GM19238 (cell line): ENCODE data around the gene BHLHE23.

Experiments used
- DNase-seq: peaks from one replicate; pipeline ENCODE4 v3.0.0; 2011; ENCODE audit warnings: low spot score; ENCODE audit not compliant: insufficient read length

BHLHE23 gene

GRCh38 chr20:62972845-62973745, 33.7 kb downstream of the BHLHE23 start:
- DNase-seq, result no peak

GRCh38 chr20:62971950-62972844, 34.6 kb downstream of the BHLHE23 start:
- peak; percentile 89 for DNase-seq

- DNase-seq, result no peak
Measured at GRCh38 chr20:62971211-62971949, 35.4 kb downstream of the BHLHE23 start.

DNA sequence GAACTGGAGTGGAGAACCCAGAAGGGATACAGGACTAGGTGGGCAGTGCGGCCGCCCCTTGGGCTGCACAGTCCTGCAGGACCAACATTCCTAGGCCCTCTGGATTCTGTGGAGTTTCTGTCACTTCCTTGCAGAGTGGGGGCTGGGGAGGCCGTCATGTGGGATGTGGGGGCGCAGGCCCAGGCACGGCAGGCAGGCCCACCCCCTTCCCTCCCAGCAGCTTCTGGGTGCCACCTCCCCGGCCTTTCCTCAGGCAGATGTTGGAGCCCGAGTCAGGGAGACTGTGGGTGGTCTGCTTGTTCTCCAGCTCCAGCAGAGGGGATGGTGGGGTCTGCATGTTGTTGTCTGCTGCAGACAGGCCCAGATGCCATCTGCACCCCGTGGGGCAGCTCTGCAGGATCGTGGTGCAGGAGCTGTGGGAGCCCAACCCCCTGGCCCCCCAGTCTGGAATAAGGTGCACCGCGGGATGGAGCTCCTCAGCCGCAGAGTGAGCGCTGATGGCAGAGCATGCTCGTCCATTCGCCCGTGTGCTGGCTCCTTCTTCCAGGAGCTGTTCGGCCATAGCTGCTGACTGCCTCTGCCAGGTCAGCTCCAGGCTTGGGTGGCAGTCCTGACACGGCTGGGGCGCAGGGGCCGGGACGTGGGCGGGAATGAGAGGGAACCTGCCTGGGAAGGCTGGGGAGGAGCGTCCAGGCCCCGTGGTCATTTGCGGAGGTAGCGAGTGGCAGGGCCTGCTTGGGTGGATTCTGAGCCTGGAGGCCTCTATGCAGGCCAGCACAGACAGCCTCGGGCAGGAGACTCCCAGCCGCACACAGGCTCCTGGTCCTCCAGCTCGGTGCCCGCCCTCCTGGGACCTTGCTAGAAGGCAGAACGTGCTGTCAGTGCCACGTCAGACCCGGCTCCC, 36.2 kb downstream of the BHLHE23 start:
- DNase-seq, result no peak

- no peak for DNase-seq
Measured at GRCh38 chr20:62969939-62970306, 36.8 kb downstream of the BHLHE23 start.

- DNase-seq, result no peak
Measured at GRCh38 chr20:62969179-62969760, 37.5 kb downstream of the BHLHE23 start.

- no peak for DNase-seq
Measured at GRCh38 chr20:62968378-62969178, 38.2 kb downstream of the BHLHE23 start.

DNA sequence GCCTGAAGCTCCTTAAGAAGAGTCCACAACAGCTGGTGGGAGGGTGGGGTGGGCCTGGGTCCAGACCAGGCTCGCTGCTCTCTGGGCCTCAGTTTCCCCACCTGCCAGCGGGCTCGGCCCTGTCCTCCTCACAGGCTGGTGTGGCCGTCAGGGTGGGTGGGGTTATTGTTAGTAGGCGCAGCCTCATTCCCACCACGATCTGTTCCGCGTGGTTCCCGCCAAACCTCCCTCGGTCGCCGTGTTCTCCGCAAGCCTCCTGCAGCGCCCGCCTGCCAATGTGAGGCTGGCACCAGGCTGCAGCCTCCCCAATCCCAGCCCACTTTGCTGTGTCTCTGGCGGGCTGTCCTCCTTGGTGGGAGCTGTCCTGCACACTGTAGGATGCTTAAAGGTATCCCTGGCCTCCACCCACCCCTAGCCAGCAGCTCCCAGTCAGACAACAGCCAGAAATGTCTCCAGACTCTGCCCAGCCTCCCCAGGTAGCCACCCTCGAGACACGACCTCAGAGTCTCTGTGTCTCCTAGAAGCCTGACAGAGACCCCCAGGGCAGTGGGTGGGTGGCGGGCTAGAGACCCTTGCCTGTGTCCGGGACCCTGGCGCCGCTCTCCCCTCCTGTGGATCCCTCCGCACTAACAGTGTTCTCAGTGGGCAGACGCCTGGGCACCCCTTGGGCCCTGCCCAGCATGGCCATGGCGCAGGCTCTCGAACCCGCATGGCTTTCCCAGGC, 39.0 kb downstream of the BHLHE23 start:
- DNase-seq, result no peak

DNA sequence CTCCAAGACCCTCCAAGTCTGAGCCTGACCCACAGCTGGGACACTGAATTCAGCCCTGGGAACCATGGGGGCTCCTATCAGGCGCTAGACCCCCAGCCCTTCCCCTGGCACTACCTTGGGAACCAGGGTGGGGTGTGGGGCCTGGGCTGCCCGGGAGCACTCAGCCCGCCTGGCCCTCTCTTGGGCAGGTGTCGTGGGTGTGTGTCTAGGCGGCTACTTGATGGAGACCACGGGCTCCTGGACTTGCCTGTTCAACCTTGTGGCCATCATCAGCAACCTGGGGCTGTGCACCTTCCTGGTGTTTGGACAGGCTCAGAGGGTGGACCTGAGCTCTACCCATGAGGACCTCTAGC, 39.6 kb downstream of the BHLHE23 start:
- no peak for DNase-seq

DNA sequence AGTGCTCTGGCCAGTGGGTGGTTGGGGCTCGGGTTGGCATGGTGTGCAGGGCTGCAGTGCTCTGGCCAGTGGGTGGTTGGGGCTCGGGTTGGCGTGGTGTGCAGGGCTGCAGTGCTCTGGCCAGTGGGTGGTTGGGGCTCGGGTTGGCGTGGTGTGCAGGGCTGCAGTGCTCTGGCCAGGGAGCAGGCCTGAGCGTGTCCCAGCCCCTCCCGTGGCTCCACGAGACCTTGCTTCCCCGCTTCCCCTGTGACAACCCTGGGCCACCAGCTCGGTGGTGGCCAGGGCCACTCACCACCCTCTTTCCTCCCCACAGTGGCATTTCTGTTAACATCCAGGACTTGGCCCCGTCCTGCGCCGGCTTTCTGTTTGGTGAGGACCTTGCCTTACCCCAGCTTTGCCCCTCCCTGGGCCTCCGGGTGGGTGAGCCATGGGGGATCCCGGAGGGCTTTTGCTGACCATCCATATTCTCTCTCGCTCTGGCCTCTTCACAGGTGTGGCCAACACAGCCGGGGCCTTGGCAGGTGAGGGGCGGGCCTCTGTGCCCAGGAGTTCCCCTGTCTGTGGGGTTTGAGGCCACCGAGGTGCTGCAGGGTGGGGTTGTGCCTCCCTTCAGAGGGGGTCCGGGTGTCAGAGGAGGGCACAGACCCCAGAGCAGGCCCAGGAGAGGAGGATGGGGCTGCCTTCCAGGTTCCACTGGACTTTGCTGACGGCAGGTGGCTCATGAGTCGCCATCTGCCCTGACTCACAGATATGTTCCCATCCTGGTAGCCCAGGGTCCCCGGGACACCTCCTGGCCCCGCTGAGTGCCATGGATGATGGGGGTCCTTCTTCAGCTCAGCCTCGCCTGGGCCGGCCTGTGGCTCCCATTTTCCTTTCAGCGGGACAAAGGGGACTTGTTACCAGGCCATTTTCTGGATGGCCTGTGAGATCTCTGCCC, 40.3 kb downstream of the BHLHE23 start:
- DNase-seq, result no peak

DNA sequence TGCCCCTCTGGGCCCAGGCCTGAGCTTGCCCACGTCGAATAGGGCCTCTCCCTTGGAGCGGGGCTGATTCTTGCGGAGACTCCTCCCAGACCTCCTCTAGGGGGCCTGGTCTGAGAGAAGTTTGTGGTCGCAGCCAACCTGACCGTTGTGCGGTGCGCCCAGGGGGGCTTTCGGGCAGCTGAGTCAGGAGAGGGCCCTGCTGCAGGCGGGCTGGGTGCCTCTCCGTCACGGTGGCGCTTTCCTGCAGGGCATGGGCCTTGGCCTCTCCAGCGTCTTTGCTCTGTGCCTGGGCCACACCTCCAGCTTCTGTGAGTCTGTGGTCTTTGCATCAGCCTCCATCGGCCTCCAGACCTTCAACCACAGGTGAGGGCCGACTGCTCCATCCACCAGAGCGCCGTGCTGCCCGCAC, 41.4 kb downstream of the BHLHE23 start:
- no peak for DNase-seq

DNA sequence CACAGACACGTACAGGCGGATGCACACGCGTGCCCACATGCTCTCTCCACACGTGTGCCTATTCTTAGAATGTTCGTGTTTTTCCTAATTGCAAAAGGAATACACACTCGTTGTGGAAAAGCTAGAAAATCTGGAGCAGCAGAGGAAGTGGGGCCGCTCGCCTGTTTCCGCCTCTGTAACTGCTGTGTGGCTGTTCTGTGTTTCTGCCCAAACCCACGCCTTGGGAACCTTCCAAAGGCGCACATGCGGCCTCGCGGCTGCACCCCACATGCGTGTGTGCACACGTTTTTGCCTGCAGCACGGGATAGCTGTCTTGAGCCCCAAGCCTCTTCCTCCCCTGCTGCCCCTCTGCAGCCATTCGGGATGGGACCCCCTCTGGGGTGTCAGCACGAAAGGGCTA, 42.1 kb downstream of the BHLHE23 start:
- no peak for DNase-seq

- no peak for DNase-seq
Measured at GRCh38 chr20:62963614-62964397, 43.0 kb downstream of the BHLHE23 start.

- no peak for DNase-seq
Measured at GRCh38 chr20:62962891-62963613, 43.7 kb downstream of the BHLHE23 start.

DNA sequence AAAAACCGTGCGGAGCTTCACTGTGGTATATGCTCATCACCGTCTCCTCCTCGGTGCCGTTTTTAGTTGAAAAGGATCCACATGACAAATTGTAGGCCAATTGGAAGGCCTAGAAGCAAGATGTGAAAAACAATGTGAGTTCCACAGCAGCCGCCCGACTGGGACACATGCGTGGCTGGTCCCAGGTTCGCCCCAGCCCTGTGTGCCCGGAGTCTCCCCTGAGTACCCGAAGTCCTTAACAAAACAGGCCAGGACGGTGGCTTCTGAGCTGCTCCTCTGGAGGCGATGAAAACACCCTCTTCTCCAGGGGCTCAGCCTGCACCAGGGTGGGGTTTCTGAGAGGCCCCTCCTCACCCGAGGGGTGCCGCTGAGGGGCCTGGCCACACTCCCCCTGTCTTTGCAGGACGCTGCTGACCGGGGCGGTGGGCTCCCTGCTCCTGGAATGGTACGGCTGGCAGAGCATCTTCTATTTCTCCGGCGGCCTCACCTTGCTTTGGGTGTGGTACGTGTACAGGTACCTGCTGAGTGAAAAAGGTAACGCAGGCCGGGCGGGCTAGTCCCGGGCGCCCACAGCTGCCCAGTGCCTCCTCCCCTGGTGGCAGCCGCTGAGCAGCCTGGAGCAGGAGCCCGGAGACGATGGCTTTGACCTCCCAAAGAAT, 44.4 kb downstream of the BHLHE23 start:
- DNase-seq, result no peak

- DNase-seq, result no peak
Measured at GRCh38 chr20:62961799-62962198, 45.0 kb downstream of the BHLHE23 start.
